Measurements from ENCODE around the gene DES.

GRCh38 chr2:219466816-219467735 lies 48.9 kb downstream of the DES start:
- TF ChIP-seq CTCF (IDR thresholded peaks at IDR 0.05; ENCODE audit: low read length) (no peak), EZH2 (optimal IDR thresholded peaks at IDR 0.05; ENCODE audit: low read depth, low read length) (no peak), EZH2phosphoT487 (IDR thresholded peaks at IDR 0.05; ENCODE audit: low read length) (no peak)
